Glutamatergic neuron (in vitro differentiated cells): ENCODE data around the gene PCDHGB6. TPM values are rescaled to one million over a fixed set of nuclear protein-coding genes. Genes with fewer than 3 reads are reported as not detected.

Source experiments
- total RNA-seq: library from RNA; stranded (reverse); fragmentation: NEBNext Ultra II Directional; extraction: Animal tissue kit (Norgen Biotek cat#: 25700); gene quantifications from one replicate; pipeline ENCODE4 v1.2.1, GENCODE V29; 2021; ENCODE audit not compliant: unreplicated experiment

Gene PCDHGB6
- total RNA-seq, 1 donor from 2014 or later = 59.8 TPM

Other genes starting within 250 kb of the PCDHGB6 start
- 3.4 TPM for gene PCDHB7, start 235.4 kb upstream of the PCDHGB6 start, total RNA-seq
- gene PCDHB8, start 230.2 kb upstream of the PCDHGB6 start, total RNA-seq = 19.8 TPM
- gene PCDHB16, start 225.6 kb upstream of the PCDHGB6 start, total RNA-seq = 20.1 TPM
- 12.2 TPM for gene PCDHB9, start 220.9 kb upstream of the PCDHGB6 start, total RNA-seq
- gene PCDHB10, start 215.7 kb upstream of the PCDHGB6 start, total RNA-seq = 17.7 TPM
- gene PCDHB11, start 208.4 kb upstream of the PCDHGB6 start, total RNA-seq = 10.6 TPM
- 14.4 TPM for gene PCDHB12, start 199.3 kb upstream of the PCDHGB6 start, total RNA-seq
- 12.7 TPM for gene PCDHB13, start 194.1 kb upstream of the PCDHGB6 start, total RNA-seq
- gene PCDHB14, start 184.7 kb upstream of the PCDHGB6 start, total RNA-seq = 16.5 TPM
- 29.5 TPM for gene PCDHB15, start 162.6 kb upstream of the PCDHGB6 start, total RNA-seq
- 1.9 TPM for gene SLC25A2, start 104.0 kb upstream of the PCDHGB6 start, total RNA-seq
- gene TAF7, start 87.2 kb upstream of the PCDHGB6 start, total RNA-seq = 89.4 TPM
- gene PCDHGA1, start 77.5 kb upstream of the PCDHGB6 start, total RNA-seq = 4.6 TPM
- 3.0 TPM for gene PCDHGA2, start 69.3 kb upstream of the PCDHGB6 start, total RNA-seq
- 10.4 TPM for gene PCDHGA3, start 64.2 kb upstream of the PCDHGB6 start, total RNA-seq
- 9.6 TPM for gene PCDHGB1, start 57.9 kb upstream of the PCDHGB6 start, total RNA-seq
- gene PCDHGA4, start 53.0 kb upstream of the PCDHGB6 start, total RNA-seq = 8.2 TPM
- gene PCDHGB2, start 48.0 kb upstream of the PCDHGB6 start, total RNA-seq = 8.9 TPM
- 4.6 TPM for gene PCDHGA5, start 43.9 kb upstream of the PCDHGB6 start, total RNA-seq
- gene PCDHGB3, start 37.8 kb upstream of the PCDHGB6 start, total RNA-seq = 6.2 TPM
- 6.3 TPM for gene PCDHGA6, start 34.1 kb upstream of the PCDHGB6 start, total RNA-seq
- 4.2 TPM for gene PCDHGA7, start 25.3 kb upstream of the PCDHGB6 start, total RNA-seq
- gene PCDHGB4, start 20.3 kb upstream of the PCDHGB6 start, total RNA-seq = 40.8 TPM
- gene PCDHGA8, start 15.4 kb upstream of the PCDHGB6 start, total RNA-seq = 7.2 TPM
- gene PCDHGB5, start 10.1 kb upstream of the PCDHGB6 start, total RNA-seq = 9.3 TPM
- 5.5 TPM for gene PCDHGA9, start 5.2 kb upstream of the PCDHGB6 start, total RNA-seq
- 16.6 TPM for gene PCDHGA10, start 5.0 kb downstream of the PCDHGB6 start, total RNA-seq
- gene PCDHGB7, start 9.7 kb downstream of the PCDHGB6 start, total RNA-seq = 38.6 TPM
- gene PCDHGA11, start 13.0 kb downstream of the PCDHGB6 start, total RNA-seq = 12.5 TPM
- gene PCDHGA12, start 22.5 kb downstream of the PCDHGB6 start, total RNA-seq = 6.1 TPM
- gene PCDHGC3, start 67.9 kb downstream of the PCDHGB6 start, total RNA-seq = 40.1 TPM
- gene PCDHGC4, start 77.0 kb downstream of the PCDHGB6 start, total RNA-seq = 6.7 TPM
- 4.0 TPM for gene PCDHGC5, start 81.1 kb downstream of the PCDHGB6 start, total RNA-seq
- gene DIAPH1, start 211.0 kb downstream of the PCDHGB6 start, total RNA-seq = 51.6 TPM
- gene HDAC3, start 228.8 kb downstream of the PCDHGB6 start, total RNA-seq = 81.8 TPM
- gene RELL2, start 229.0 kb downstream of the PCDHGB6 start, total RNA-seq = 12.6 TPM
- gene FCHSD1, start 243.4 kb downstream of the PCDHGB6 start, total RNA-seq = 25.8 TPM